Fibroblast of the aortic adventitia (primary cell): ENCODE data around the gene ACTN1. TPM values are rescaled to one million over a fixed set of nuclear protein-coding genes. Genes with fewer than 3 reads are reported as not detected.

Experiments used
- DNase-seq: peaks from one replicate; pipeline ENCODE4 v3.0.0-alpha.2; 2010; ENCODE audit warnings: low read depth
- H3K4me3 ChIP-seq: 2 replicates; pipeline ENCODE4 v1.5.1; 2011; ENCODE audit warnings: low read depth, mild to moderate bottlenecking, control low read depth, low read length, moderate library complexity
- CTCF ChIP-seq: IDR thresholded peaks from 2 replicates; pipeline ENCODE4 v1.5.1; 2011; ENCODE audit warnings: mild to moderate bottlenecking, low read length, control low read depth, inconsistent platforms; ENCODE audit not compliant: insufficient read depth
- total RNA-seq: library from RNA; depleted of rRNA; stranded (reverse); fragments of >200 nt; gene quantifications from 2 replicates; pipeline ENCODE4 v1.2.3, GENCODE V29; 2012; ENCODE audit warnings: low replicate concordance

ACTN1 gene
- total RNA-seq, 1 donor, result 114 TPM

DNA sequence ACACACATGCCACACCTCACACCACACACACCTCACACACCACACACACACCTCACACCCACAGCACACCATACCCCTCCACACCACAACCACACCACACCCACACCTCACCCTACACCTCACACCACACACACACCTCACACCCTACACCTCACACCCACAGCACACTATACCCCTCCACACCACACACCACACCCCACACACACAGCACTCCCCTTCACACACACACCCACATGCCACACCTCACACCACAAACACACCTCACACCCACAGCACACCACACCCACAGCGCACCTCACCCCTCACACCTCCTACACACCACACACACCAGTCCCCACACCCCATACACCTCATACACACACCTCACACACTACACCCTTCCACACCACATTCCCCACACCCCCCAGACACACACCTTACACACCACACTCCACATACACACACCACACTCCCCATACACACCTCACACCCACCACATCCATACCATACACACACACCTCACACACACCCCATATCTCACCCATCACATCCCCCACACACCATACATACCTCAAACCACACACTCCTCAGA, 80.0 kb downstream of the ACTN1 start:
- DNase-seq, result no peak
- no peak for TF ChIP-seq CTCF
- H3K4me3 ChIP-seq, result no peak overlapping the region

- no peak for DNase-seq
- no peak overlapping the region for H3K4me3 ChIP-seq
- TF ChIP-seq CTCF, result no peak
Observed at GRCh38 chr14:68898248-68899032, 80.7 kb downstream of the ACTN1 start.

GRCh38 chr14:68897559-68898155, 81.4 kb downstream of the ACTN1 start:
- TF ChIP-seq CTCF, result no peak
- DNase-seq, result no peak

GRCh38 chr14:68896132-68896531, 83.0 kb downstream of the ACTN1 start:
- no peak overlapping the region for H3K4me3 ChIP-seq
- peak; percentile 17 for TF ChIP-seq CTCF
- DNase-seq, result no peak

More at GRCh38 chr14:68897559-68898155, 81.4 kb downstream of the ACTN1 start:
- no peak overlapping the region for H3K4me3 ChIP-seq

GRCh38 chr14:68894802-68895703, 84.0 kb downstream of the ACTN1 start:
- no peak for DNase-seq
- TF ChIP-seq CTCF, result no peak
- no peak overlapping the region for H3K4me3 ChIP-seq

DNA sequence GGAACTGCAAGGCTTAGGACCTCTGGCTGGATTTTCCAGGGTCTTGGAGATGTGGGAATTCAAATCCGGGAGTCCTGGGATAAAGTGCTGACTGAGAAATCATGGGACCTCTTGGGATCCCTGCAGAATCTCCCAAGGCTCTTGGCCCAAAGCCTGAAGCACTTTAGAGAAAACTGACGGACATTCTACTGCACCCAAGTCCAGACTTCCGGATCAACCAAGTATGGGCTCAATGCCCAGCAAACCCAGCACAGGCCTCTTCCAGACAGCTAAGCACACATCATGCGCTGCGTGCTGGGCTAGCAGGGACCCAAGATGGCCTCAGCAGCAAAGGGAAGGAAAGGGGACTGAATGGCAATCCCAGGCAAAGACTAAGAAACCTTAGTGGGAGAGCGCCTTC, 85.0 kb downstream of the ACTN1 start:
- no peak for TF ChIP-seq CTCF
- DNase-seq, result peak; percentile 37

More for the DNA sequence above, 85.0 kb downstream of the ACTN1 start:
- no peak overlapping the region for H3K4me3 ChIP-seq
